Measurements from ENCODE around the gene LDHAL6B.

The LDHAL6B gene

GRCh38 chr15:59178151-59178695, 28.4 kb upstream of the LDHAL6B start:
- intact Hi-C loops (cut with DNase I; ENCODE audit: low total_unique reads), result loop anchor here (5.0 kb wide), 1 partner anchor 314 kb away; no protein-coding TSS in a partner anchor
- peaks cover 0 to 15% (median 5%) of the 10 kb centered on the region in 4 donors for H3K4me1 ChIP-seq
- TF ChIP-seq, protein P1, sequence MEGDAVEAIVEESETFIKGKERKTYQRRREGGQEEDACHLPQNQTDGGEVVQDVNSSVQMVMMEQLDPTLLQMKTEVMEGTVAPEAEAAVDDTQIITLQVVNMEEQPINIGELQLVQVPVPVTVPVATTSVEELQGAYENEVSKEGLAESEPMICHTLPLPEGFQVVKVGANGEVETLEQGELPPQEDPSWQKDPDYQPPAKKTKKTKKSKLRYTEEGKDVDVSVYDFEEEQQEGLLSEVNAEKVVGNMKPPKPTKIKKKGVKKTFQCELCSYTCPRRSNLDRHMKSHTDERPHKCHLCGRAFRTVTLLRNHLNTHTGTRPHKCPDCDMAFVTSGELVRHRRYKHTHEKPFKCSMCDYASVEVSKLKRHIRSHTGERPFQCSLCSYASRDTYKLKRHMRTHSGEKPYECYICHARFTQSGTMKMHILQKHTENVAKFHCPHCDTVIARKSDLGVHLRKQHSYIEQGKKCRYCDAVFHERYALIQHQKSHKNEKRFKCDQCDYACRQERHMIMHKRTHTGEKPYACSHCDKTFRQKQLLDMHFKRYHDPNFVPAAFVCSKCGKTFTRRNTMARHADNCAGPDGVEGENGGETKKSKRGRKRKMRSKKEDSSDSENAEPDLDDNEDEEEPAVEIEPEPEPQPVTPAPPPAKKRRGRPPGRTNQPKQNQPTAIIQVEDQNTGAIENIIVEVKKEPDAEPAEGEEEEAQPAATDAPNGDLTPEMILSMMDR (IDR thresholded peaks at IDR 0.05), result no peak
- DNase-seq, result no peak
- peak overlapping the region in 1 of 2 donors; percentile 21 for H3K27ac ChIP-seq
- H3K36me3 ChIP-seq, result peaks cover 48 to 78% (median 69%) of the 10 kb centered on the region in 3 donors
- no peak overlapping the region for H3K4me3 ChIP-seq
- H3K9me3 ChIP-seq, result peaks cover 0 to 11% (median 6%) of the 10 kb centered on the region in 3 donors
- H3K27me3 ChIP-seq, result no peaks in the 10 kb centered on the region

DNA sequence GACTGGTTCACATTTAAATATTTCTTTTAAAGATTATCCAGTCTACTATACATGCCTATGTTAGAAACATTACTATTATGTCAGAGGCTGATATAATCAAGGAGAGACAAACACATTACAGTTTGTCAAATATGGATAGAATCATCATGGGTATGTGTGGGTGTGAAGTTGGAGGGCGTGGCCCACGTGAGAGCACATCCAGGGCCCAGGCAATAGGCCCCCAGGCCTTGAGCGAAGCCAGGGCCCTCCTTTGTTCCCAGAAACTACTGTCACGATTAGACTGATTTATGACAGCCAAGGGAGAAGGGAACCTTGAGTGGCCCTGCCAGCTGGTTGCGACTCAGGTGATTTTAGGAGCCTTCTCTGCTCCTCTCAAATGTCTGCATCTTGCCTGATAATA, 26.9 kb upstream of the LDHAL6B start:
- Histone ChIP-seq H3K9me3 (peaks cover 0 to 11% (median 6%) of the 10 kb centered on the region in 3 donors), H3K27me3 (no peaks in the 10 kb centered on the region), H3K36me3 (peaks cover 52 to 79% (median 69%) of the 10 kb centered on the region in 3 donors), H3K4me1 (peaks cover 0 to 15% (median 5%) of the 10 kb centered on the region in 4 donors), H3K27ac (no peak overlapping the region), H3K4me3 (no peak overlapping the region)
- TF ChIP-seq, protein P1 (IDR thresholded peaks at IDR 0.05), result no peak
- intact Hi-C loops (cut with DNase I; ENCODE audit: low total_unique reads), result loop anchor here (5.0 kb wide), 1 partner anchor 313 kb away; no protein-coding TSS in a partner anchor
- DNase-seq, result no peak

- Histone ChIP-seq H3K4me3 (no peak overlapping the region), H3K27me3 (no peaks in the 10 kb centered on the region), H3K36me3 (peaks cover 57 to 77% (median 72%) of the 10 kb centered on the region in 3 donors), H3K27ac (no peak overlapping the region), H3K9me3 (peaks cover 0 to 11% (median 6%) of the 10 kb centered on the region in 3 donors), H3K4me1 (peaks cover 0 to 3% (median 0%) of the 10 kb centered on the region in 4 donors)
- TF ChIP-seq, protein P1 (IDR thresholded peaks at IDR 0.05), result no peak
- intact Hi-C loops (cut with DNase I; ENCODE audit: low total_unique reads), result no loop called here
- no peak for DNase-seq
Observed at GRCh38 chr15:59180945-59181600, 25.6 kb upstream of the LDHAL6B start.

- H3K4me1 ChIP-seq, result no peaks in the 10 kb centered on the region
- H3K27me3 ChIP-seq, result no peaks in the 10 kb centered on the region
- H3K27ac ChIP-seq, result no peak overlapping the region
- intact Hi-C loops (cut with DNase I; ENCODE audit: low total_unique reads), result no loop called here
- TF ChIP-seq, protein P1 (IDR thresholded peaks at IDR 0.05), result no peak
- H3K36me3 ChIP-seq, result peaks cover 67 to 79% (median 75%) of the 10 kb centered on the region in 3 donors
- H3K9me3 ChIP-seq, result peaks cover 0 to 11% (median 6%) of the 10 kb centered on the region in 3 donors
- no peak for DNase-seq
- H3K4me3 ChIP-seq, result no peak overlapping the region
Observed at GRCh38 chr15:59185725-59186124, 20.9 kb upstream of the LDHAL6B start.

- Histone ChIP-seq H3K27ac (no peak overlapping the region), H3K4me3 (no peak overlapping the region), H3K36me3 (peaks cover 63 to 79% (median 71%) of the 10 kb centered on the region in 3 donors), H3K4me1 (peaks cover 0 to under 1% (median 0%) of the 10 kb centered on the region in 4 donors), H3K9me3 (peaks cover 0 to 8% (median 6%) of the 10 kb centered on the region in 3 donors), H3K27me3 (no peaks in the 10 kb centered on the region)
- intact Hi-C loops (cut with DNase I; ENCODE audit: low total_unique reads), result no loop called here
- DNase-seq, result no peak
- TF ChIP-seq, protein P1 (IDR thresholded peaks at IDR 0.05), result no peak
Observed at GRCh38 chr15:59186501-59186900, 20.1 kb upstream of the LDHAL6B start.
